Fibroblast of the aortic adventitia (primary cell): ENCODE data around the gene ENTPD6. TPM values are rescaled to one million over a fixed set of nuclear protein-coding genes. Genes with fewer than 3 reads are reported as not detected.

Source experiments
- DNase-seq: peaks from one replicate; pipeline ENCODE4 v3.0.0-alpha.2; 2010; ENCODE audit warnings: low read depth
- H3K4me3 ChIP-seq: 2 replicates; pipeline ENCODE4 v1.5.1; 2011; ENCODE audit warnings: low read depth, mild to moderate bottlenecking, control low read depth, low read length, moderate library complexity
- total RNA-seq: library from RNA; depleted of rRNA; stranded (reverse); fragments of >200 nt; gene quantifications from 2 replicates; pipeline ENCODE4 v1.2.3, GENCODE V29; 2012; ENCODE audit warnings: low replicate concordance
- TF ChIP-seq, protein P1 (sequence below): IDR thresholded peaks from 2 replicates; pipeline ENCODE4 v1.5.1; 2011; ENCODE audit warnings: mild to moderate bottlenecking, low read length, control low read depth, inconsistent platforms; ENCODE audit not compliant: insufficient read depth

Gene ENTPD6
- total RNA-seq, 1 donor, result 40.5 TPM

DNA sequence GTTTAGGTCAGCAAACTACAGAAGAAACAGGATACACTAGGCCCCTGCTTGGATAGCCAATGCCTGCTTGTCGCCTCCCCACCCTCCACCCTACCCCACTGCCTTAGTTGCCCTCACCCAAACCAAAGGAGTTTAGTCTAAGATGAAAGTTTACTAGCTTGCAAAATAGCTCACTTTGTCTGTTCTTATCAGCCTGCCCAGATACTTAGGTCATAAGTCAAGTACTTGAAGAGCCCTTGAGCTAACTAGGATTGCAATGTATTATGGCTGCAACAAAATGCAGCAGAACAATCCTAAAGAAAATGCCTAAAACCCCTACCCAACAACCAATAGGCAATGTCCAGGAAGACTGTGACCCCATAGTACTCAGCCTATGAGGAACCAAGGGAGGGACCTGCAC lies 7.3 kb upstream of the ENTPD6 start:
- no peak overlapping the region for H3K4me3 ChIP-seq
- DNase-seq, result no peak
- TF ChIP-seq, protein P1, sequence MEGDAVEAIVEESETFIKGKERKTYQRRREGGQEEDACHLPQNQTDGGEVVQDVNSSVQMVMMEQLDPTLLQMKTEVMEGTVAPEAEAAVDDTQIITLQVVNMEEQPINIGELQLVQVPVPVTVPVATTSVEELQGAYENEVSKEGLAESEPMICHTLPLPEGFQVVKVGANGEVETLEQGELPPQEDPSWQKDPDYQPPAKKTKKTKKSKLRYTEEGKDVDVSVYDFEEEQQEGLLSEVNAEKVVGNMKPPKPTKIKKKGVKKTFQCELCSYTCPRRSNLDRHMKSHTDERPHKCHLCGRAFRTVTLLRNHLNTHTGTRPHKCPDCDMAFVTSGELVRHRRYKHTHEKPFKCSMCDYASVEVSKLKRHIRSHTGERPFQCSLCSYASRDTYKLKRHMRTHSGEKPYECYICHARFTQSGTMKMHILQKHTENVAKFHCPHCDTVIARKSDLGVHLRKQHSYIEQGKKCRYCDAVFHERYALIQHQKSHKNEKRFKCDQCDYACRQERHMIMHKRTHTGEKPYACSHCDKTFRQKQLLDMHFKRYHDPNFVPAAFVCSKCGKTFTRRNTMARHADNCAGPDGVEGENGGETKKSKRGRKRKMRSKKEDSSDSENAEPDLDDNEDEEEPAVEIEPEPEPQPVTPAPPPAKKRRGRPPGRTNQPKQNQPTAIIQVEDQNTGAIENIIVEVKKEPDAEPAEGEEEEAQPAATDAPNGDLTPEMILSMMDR, result no peak

DNA sequence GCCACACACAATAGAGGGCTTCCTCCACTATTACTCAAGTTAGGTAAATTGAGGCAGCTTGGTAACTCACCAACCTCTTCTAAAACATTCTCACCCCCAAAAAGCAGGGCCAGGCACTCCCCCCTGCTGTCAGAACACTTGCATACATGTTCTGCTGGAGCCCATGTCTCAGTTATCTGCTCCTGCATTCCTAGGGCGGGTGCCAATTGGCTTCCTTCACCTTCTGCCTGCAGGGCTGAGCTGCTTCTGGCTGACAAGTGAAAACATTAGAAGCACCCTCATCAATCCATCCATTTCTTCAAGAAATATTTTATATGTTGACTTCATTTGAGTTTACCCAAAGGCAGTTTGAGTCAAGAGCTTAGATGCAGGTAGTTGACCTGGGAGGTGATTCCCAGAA lies 4.5 kb upstream of the ENTPD6 start:
- DNase-seq, result peak; percentile 55
- H3K4me3 ChIP-seq, result no peak overlapping the region
- TF ChIP-seq, protein P1, result no peak

DNA sequence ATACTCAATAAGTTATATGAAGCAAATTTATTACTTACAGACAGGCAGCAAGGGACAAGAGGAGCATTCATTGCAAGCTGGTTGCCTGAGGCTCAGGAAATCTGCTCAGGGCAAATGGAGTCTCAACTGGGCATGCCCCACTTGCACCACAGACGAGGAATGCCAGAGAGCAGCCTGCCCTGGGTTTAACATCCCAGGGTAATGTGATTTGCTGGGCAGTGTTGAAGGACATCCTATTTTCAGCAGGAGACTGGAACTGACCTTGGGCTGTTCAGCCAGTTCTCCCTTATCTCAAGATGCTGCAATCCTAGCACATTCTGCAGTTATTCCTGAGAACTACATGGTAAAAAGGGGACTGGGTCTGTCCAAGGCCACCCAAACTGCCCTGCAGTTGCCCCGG lies 3.8 kb upstream of the ENTPD6 start:
- TF ChIP-seq, protein P1, result no peak
- no peak overlapping the region for H3K4me3 ChIP-seq
- DNase-seq, result no peak

DNA sequence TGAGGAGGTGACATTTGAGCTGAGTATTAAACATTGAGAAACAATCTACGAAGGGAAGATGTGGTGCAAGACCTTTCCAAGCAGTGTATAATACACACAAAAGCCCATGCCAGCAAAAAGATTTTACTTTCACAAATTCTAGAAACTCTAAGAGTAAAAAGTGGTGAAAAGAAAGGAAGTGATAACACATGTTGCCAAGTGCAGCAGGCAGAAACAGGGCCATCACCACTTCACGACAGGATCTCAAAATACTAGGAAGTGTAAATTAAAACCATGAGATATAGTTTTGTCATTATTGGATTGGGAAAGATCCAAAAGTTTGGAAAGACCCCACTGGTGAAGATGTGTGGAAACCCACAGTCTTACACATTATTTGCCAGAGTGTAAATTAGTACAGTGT lies 1.7 kb upstream of the ENTPD6 start:
- H3K4me3 ChIP-seq, result no peak overlapping the region
- TF ChIP-seq, protein P1, result no peak
- no peak for DNase-seq

DNA sequence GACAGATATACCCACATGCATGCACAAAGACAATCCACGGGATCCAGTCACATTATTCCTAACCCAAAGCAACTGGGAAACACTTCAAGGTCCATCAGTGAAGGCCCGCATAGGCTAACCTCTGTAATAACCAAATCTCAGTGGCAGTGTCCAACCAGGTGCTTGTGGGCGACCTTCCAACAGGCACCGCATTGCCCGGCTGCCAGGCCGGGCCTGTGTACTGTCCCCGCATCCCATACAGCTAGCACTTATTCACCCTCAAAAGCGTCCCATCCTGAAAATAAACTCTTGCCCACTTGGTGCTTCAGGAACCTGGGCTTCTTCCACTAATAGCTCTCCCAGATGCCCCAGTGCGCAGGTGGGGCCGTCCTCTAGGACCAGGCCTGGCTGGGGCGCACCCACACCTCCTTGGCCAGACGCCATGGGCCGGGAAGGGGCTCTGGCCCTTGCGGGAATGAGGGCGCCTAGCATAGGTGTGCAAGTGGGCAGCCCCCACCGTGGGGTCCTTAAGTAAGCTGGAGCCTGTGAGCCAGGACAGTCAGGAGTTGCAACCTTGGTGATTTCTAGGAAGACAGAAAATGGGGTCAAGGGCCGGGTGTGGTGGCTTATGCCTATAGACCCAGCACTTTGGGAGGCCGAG lies 1.1 kb upstream of the ENTPD6 start:
- DNase-seq, result no peak
- TF ChIP-seq, protein P1, result no peak
- H3K4me3 ChIP-seq, result no peak overlapping the region

DNA sequence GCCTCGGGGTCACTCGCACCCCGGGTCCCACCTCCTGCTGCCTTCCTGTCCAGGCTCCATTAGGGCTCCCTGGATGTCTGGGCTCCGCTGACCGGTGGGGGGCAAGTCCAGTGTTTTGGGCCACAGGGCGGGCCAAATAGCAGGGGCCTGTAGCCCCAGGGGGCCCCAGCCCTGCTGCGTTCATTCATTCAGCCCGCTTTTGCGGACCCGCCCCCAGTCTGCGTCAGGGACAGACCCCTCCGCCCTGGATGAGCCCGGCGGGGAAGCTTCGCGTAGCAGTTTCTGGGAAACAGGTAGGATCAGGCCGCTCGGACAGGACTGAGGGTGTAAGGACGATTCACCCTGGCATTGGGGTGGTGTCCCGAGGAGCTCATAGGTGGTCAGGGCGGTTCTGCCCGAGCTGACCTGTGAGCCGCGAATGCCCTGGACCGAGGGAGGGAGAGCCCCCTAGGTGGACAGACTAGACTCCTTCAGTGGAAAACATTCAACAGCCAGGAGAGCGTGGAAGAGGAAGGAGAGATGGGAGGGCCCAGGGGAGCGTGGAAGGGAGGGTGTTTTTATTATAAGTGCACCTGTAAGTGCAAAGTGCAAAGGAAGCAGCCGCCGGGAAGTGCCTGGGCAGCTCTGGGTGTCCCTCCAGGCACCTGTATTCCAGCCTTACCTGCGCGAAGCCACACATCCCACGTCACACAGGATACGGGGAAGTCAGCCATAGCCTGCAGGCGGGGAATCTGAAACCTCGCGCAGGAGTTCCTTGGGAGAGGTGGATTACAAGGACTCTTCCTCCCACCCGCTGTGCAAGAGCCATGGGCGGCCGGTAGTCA lies 662 bp downstream of the ENTPD6 start:
- no peak for DNase-seq
- TF ChIP-seq, protein P1, result no peak
- peak overlapping the region; percentile 85 for H3K4me3 ChIP-seq
